HG02588 (cell line): Measurements from ENCODE around the gene PARVB.

Experiments
- ATAC-seq: cut with Tn5 transposase; IDR thresholded peaks from one replicate; pipeline ENCODE4 v1.9.1; 2021; ENCODE audit warnings: mild to moderate bottlenecking, moderate library complexity; ENCODE audit not compliant: unreplicated experiment

The PARVB gene

DNA sequence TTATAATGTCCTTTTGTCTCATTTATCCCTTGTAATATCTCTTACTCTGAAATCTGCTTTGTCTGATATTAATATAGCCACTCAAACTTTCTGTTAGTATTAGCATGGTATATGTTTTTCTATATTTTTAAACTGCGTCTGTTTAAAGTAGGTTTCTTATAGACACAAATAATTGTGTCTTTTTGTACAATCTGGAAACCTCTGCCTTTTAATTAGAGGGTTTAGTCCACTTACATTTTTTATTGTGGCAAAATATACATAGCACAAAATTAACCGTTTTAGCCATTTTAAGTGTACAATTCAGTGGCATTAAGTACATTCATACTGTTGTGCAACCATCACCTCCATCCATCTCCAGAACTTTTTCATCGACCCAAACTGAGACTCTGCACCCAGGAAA, 185.2 kb downstream of the PARVB start:
- ATAC-seq: no peak

DNA sequence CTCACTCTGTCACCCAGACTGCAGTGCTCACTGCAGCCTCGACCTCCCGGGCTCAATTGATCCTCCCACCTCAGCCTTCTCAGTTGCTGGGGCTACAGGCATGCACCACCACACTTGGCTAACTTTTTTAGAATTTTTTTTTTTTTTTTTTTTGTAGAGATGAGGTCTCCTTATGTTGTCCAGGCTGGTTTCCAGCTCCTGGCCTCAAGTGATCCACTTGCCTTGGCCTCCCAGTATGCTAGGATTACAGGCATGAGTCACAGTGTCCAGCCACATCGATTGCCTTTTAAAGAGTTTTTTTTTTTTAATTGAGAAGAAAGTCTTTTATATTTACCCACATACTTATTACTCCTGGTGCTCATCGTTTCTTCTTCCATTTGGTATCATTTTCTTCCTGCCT, 186.6 kb downstream of the PARVB start:
- no peak for ATAC-seq

DNA sequence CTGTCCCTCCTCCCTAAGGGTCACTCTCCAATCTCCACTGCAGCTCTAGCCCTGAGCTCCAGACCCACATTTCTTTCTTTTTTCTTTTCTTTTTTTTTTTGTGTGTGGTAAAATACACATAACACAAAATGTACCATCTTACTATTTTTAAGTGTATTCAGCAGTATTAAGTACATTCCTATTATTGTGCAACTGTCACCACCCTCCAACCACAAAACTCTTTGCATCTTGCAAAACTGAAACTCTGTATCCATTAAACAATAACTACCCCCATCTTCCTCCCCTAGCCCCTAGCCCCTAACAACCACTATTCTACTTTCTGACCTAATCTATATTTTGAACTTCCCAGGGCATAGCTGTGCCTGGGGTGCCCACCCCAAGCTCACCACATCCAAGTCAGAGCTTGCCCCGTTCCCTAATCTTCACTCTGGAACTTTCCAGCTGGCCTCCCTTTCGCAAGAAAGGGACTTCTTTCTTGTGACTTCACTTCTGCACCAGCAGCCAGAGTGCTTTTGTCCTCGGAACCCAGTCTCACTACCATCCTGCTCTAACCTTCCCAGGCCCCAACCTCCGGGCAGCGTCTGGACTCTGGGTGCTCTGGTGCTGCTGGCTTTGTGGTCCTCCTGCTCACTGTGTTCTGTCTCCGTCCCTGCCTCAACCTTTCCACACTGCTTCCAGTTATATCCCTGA, 187.3 kb downstream of the PARVB start:
- no peak for ATAC-seq

DNA sequence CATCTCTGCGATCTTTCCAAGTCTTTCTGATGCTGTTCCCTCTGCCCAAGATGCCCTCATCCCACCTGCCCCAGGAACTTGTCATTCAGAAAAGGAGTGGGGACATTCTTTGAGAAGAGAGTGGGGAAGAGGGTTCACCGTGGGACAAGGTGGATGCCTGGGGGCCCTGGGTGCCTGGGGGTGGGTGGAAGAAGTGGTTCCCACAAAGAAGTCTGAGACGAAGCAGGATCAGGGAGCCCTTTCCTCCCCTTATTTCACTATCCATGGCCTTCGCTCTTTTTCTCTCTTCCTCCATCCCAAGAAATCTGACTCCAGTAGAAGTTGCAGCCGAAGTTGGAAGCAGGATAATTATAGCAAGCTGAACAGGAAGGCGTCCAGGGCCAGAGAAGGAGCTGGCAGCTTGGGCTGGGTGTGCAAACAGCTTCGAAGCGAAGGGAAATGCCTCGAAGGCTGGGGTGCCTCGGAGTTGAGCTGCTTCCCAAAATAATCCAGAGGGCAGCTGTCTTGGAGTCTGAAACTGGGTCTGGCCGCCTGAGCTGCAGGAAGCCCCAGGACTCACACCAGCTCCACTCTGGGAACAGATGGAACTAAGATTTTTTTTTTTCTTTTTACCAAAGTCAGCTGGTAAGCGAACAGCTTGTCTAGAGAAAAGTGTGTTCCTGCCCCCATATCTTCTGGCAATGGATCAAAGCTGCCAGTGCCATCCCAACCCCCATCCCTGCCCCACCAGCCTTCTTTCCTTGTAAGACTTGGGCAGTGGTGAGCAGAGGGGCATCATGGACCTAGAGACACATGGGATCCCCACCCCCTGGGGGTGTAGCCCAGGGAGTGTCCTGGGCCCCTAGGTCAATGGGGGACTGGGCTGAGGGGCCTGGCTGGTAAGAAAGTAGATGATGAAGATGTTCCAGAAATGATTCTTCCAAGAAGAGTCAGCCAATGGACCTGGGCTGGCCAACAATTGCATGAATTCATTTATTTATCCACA, 188.1 kb downstream of the PARVB start:
- ATAC-seq: no peak

DNA sequence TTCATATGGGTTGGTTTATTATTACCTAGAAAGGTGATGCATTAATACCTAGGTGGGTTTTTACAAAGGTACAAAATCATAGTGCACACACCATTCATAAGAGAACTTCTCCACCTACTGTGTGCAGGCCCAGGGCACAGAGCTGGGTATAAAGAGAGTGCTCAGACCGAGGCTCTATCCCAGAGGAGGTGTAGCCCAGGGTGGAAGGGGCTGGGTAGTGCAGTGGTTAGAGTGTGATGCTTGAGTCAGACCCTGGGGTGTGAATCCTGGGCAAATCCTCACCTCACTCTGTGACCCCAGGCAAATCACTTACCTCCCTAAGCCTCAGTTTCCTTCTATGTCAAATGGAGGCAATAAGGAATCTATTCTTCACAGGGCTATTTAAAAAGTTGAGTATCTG, 188.8 kb downstream of the PARVB start:
- no peak for ATAC-seq

DNA sequence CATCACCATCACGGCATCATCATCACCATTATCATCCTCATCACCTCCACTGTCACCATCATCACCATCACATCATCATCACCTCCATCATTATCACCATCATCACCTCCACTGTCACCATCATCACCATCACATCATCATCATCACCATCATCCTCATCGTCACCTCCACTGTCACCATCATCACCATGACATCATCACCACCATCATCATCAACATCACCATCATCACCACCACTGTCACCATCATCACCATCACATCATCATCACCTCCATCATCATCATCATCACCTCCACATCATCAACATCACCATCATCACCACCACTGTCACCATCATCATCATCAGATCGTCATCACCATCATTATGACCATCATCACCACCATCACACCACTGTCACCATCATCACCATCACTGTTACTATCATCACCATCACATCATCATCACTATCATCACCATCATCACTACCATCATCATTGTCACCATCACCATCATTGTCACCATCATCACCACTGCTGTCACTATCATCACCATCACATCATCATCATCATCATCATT, 189.5 kb downstream of the PARVB start:
- no peak for ATAC-seq

DNA sequence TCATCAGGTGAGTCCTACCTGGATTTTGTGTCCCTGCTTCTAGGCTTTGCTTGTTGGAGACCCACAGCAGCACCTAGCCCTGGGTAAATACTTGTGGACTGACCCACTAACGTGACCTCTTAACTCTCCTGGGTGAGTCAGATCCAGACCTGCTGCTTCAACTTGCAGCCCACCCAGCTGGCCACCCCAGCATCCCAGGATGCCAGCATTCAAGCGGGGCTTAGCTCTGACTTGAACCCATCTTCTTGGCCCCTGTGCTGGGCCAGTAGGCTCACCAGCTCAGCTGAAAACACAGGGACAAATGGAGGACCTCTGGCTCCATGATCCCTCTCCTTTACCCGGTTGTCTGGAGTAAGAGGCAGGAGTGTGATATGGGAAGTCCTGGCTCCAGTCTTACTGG, 190.1 kb downstream of the PARVB start:
- no peak for ATAC-seq

DNA sequence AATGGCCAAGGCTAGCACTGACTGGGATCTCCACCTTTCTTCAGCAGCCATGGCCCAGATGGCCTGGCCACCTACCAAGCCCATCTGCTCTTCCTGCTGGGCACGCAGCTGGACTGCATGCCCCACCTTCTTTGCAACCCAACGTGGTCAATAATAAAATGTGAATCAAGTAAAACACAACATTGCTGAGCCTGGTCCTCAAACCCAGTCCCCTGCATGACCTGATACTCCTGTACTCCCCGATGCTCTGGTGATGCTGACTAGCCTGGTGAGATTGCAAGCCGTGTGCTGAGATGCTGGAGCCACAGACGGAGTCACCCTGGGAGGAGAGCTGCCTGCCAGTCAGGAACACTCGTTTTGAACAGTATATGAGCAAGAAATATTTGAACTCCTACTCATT, 190.7 kb downstream of the PARVB start:
- no peak for ATAC-seq

DNA sequence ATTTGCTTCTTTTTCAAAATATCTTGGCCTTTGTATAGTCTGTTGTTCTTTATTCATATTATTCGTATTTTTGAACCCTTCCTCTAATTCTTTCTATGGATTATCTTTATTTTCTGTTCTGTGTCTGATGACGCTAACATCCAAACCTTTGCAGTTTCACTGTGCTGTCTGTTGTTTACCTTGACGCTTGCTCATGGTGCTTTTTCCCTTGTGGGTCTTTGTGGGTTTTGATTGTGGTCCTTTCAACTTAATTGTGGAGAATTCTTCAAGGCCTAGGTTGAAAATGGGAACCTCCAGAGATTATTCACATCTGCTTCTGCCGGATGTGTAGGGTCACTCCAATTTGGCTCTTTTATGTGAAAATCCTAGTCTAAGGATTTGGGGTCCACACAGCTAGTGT, 191.2 kb downstream of the PARVB start:
- no peak for ATAC-seq

DNA sequence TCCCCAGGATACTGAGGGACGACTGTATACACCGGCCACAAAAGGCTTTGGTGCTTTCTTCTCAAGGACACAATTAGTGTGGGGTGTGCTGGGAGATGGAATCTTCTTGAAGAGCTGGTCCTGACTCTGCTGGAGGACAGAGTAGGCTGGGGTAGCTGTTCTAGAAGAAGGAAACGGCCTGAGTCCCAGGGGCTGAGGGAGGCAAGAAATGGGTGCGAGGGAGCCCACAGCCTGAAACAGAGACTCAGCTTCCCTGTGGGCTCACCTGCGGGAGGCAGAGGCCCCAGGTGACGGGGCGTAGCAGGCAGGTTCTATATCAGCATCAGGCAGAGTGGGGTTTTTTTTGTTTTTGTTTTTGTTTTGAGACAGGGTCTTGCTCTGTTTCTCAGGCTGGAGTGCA, 193.2 kb downstream of the PARVB start:
- no peak for ATAC-seq

DNA sequence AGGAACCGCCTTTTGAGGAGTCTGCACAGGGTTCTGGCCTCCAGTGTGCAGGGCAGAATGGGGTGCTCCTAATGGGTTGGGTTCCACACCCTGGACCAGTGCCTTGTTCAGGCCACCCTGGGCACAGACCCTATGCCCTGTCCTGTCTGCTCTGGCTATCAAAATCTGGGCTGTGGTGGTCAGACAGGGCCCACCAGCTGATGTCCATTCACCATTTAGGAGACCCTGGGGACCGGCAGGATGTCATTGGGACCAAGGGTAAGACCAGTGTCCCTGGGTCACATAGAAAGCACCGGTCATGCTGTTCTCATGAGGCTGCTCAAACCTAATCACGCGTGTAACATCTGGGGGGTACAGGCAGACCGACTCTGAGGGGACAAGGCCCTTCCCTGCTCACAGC, 194.0 kb downstream of the PARVB start:
- ATAC-seq: no peak

DNA sequence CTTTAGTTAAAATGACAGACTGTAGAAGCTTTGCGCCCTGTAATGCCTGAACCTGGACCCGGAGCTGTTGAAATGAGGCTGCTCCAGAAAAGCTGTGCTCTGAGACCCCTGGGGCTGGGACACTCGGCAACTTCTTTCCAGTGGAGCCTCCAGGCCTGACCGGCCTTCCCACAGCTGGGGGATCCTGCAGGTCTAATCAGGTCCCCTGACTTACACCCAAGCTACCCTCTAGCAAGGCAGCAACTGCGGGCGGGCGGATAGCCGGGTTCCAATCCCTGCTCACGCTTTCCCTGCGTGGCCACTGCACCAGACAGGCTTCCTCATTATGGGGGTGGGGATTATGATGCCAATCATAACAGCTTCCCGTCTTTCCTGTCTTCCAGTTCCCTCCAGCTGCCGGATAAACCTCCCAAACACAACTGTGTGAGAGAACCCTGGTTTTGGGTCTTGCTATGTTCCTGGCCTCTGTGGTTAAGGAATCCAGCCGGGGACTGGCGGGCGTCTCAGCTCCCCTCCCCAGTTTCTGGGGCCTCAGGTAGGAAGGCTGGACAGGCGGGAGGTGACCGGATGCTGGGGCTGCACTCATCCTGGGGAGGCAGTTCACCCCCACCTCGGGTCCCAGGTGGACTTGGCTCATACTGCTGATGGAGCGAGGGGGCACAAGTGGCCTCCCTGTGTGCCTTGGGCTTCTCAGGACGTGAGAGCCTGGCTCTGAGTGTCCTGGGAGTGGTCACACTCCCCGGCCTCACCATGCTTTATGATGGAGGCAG, 195.2 kb downstream of the PARVB start:
- ATAC-seq: no peak

DNA sequence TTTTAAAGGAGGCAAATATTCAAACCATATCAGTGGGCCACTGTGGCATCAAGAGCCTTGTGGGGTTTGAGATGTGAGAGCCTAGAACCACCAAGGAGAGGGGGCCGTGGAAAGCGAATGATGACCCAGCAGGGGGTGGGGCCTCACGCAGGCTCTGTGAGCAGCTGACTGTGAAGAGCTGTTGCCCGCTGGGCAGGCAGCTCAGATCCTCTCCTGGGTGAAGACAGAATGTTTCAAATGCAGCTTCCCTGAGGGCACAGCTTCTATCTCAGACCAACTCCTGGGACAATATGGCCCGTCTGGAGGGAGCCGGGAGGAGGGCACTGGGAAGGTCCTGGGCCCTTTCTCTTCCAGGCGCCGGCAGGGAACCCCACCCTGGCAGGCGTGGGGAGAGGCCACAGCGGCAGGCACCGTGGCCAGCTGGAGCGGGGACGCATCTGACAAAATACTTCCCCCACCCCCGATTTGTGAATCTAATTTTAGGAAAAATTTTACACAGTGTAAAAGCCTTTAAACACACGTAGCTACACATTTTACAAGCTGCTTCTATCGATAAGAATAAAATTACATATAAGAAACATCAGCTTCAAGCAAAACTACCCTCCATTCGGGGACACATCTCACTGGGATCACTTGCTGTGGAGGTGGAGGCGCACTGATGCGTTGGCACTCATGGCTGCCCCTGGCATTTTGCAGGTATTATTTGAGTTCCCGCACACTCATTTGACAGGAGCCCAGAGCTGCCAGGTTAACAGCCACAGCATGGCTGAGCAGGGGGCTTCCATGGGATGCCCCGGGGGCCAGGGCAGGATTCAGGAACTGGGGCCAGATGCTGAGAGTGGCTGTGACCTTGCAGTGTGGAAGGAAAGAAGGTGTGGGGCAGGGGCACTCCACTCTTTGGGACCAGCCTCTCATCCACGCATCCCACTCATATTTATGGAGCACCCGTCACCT, 196.9 kb downstream of the PARVB start:
- ATAC-seq: no peak

DNA sequence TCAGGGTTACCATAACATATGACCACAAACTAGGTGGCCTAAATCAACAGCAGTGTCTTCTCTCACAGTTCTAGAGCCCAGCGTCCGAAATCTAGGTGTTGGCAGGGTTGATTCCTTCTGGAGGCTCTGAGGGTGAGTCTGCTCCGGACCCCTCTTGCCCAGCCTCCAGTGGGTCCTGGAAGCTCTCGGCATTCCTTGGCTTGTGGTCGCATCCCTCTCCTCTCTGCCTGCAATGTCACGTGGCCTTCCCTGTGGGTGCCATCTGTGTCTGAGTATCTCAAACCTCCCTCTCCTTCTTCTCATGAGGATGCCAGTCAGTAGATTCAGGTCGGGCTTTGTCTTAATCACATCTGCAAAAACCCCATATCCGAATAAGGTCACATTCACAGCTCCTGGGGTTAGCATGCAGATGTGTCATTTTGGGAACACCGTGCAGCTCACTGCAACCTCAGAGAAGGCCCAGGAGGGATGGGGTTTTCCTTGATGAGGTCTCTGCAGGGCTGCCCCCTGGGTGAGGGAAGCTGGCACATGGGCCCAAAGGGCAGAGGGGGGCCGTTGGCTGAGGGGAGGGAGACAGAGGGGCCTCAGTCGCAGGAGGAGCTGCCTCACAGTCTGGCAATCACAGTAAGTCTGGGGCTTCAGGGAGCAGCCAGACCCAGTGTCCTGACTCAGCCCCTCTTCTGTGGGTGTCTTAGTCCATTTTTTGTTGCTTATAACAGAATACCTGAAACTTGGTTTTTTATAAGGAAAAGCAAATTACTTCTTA, 197.8 kb downstream of the PARVB start:
- ATAC-seq: no peak
